Vagina (tissue), 2 donors: ENCODE data around the gene ADSS2. TPM values are rescaled to one million over a fixed set of nuclear protein-coding genes. Genes with fewer than 3 reads are reported as not detected.

Source experiments
- DNase-seq, 2 donors: peaks; one replicate each; pipeline ENCODE4 v3.0.0-alpha.2; 2017; ENCODE audit errors: extremely low spot score in 2 of 2
- H3K27ac ChIP-seq: fragments of 200-600 bp; sonication (generic); one replicate; pipeline ENCODE4 v1.5.1; 2019
- H3K27me3 ChIP-seq: fragments of 200-600 bp; sonication (generic); one replicate; pipeline ENCODE4 v1.5.1; 2019
- H3K36me3 ChIP-seq, 2 donors: fragments of 200-600 bp; sonication (generic); one replicate each; pipeline ENCODE4 v1.5.1; 2017 to 2019
- H3K4me1 ChIP-seq: fragments of 200-600 bp; sonication (generic); one replicate; pipeline ENCODE4 v1.5.1; 2019
- H3K4me3 ChIP-seq, 2 donors: fragments of 200-600 bp; sonication (generic); 1 replicate in 1 of 2; 2 replicates in 1 of 2; pipeline ENCODE4 v1.5.1; 2016 to 2019
- H3K9me3 ChIP-seq: fragments of 200-600 bp; sonication (generic); one replicate; pipeline ENCODE4 v1.5.1; 2019
- POLR2A ChIP-seq, 2 donors: fragments of 450-650 bp; IDR thresholded peaks; one replicate each; pipeline ENCODE4 v1.6.1; 2017; ENCODE audit warnings: antibody characterized with exemption in 2 of 2, mild to moderate bottlenecking in 2 of 2, moderate library complexity in 2 of 2
- POLR2AphosphoS5 ChIP-seq, 2 donors: sonication (generic); formaldehyde crosslinking; IDR thresholded peaks; one replicate each; pipeline ENCODE4 v1.9.0; 2017; ENCODE audit warnings: antibody characterized with exemption in 2 of 2, mild to moderate bottlenecking in 2 of 2, low read depth in 1 of 2; ENCODE audit not compliant: insufficient read depth in 1 of 2
- intact Hi-C: fragments of 100-400 bp; cut with DNase I; formaldehyde crosslinking; loops from one replicate; pipeline ENCODE4 v1.15.1; 2023
- total RNA-seq: library from RNA; depleted of rRNA; stranded (reverse); fragments of >200 nt; gene quantifications from one replicate; pipeline ENCODE4 v1.2.3, GENCODE V29; 2016
- TF ChIP-seq, protein P1 (sequence below), 3 experiments: fragments of 450-650 bp in 2 of 3; fragments of 200-600 bp in 1 of 3; sonication (generic) in 1 of 3; IDR thresholded peaks; one replicate each; pipeline ENCODE4 v1.5.1; 2017 to 2019; ENCODE audit warnings: antibody characterized with exemption in 3 of 3, mild to moderate bottlenecking in 2 of 3, moderate library complexity in 2 of 3

ADSS2 gene
- total RNA-seq, 1 donor from 2014 or later, result 38.1 TPM

DNA sequence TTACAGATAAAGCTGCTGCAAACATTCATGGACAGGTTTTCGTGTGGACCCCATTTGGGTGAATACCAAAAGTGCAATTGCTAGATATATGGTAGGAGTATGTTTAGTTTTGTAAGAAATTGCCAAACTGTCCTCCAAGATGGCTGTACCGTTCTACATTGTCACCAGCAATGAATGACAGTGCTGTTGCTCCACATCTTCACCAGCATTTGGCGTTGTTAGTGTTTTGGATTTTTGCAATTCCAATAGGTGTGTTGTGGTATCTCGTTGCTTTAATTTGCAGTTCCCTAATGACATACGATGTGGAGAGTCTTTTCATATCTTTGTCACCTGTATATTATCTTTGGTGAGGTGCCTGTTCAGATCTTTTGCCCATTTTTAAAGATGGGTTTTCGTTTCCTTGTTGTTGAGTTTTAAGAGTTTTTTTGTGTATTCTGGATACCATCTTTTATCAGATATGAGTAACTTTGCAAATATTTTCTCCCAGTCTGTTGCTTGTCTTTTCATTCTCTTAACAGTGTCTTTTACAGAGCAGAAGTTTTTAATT, 21.4 kb upstream of the ADSS2 start:
- no peaks in the 10 kb centered on the region for H3K36me3 ChIP-seq
- TF ChIP-seq POLR2AphosphoS5 (IDR thresholded peaks at IDR 0.05; ENCODE audit: insufficient read depth in 1 of 2, low read depth in 1 of 2) (no peak), POLR2A (IDR thresholded peaks at IDR 0.05) (no peak)
- TF ChIP-seq, protein P1, sequence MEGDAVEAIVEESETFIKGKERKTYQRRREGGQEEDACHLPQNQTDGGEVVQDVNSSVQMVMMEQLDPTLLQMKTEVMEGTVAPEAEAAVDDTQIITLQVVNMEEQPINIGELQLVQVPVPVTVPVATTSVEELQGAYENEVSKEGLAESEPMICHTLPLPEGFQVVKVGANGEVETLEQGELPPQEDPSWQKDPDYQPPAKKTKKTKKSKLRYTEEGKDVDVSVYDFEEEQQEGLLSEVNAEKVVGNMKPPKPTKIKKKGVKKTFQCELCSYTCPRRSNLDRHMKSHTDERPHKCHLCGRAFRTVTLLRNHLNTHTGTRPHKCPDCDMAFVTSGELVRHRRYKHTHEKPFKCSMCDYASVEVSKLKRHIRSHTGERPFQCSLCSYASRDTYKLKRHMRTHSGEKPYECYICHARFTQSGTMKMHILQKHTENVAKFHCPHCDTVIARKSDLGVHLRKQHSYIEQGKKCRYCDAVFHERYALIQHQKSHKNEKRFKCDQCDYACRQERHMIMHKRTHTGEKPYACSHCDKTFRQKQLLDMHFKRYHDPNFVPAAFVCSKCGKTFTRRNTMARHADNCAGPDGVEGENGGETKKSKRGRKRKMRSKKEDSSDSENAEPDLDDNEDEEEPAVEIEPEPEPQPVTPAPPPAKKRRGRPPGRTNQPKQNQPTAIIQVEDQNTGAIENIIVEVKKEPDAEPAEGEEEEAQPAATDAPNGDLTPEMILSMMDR (IDR thresholded peaks at IDR 0.05), result no peak
- H3K9me3 ChIP-seq, result no peaks in the 10 kb centered on the region
- intact Hi-C loops, result no loop called here
- no peaks in the 10 kb centered on the region for H3K27me3 ChIP-seq
- no peaks in the 10 kb centered on the region for H3K4me1 ChIP-seq
- DNase-seq, result no peak
- no peak overlapping the region for H3K4me3 ChIP-seq
- H3K27ac ChIP-seq, result no peak overlapping the region

DNA sequence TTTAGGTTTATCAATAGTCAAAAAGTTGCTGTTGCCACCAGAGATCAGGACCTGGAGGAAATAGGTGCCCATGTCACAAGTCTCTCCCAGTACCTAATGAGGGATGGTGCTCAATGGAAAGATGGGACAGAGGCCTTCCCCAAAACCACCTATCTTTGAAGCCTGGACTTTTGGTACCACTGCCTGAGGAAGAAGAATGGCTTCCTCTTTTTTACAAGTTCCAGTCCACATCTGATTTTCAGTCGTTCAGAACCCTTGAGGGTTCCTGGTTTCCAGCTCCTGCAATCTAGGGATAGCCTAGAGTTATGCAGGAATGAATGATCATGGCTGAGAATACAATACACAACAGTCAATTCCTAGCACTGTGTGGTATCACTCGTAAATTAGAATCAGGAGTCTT, 15.0 kb upstream of the ADSS2 start:
- H3K27me3 ChIP-seq, result no peaks in the 10 kb centered on the region
- DNase-seq, result no peak
- no peaks in the 10 kb centered on the region for H3K9me3 ChIP-seq
- H3K36me3 ChIP-seq, result no peaks in the 10 kb centered on the region
- no peak overlapping the region for H3K4me3 ChIP-seq
- no peaks in the 10 kb centered on the region for H3K4me1 ChIP-seq
- intact Hi-C loops, result no loop called here
- H3K27ac ChIP-seq, result no peak overlapping the region
- no peak for TF ChIP-seq POLR2A (IDR thresholded peaks at IDR 0.05)
- TF ChIP-seq, protein P1 (IDR thresholded peaks at IDR 0.05), result no peak
- TF ChIP-seq POLR2AphosphoS5 (IDR thresholded peaks at IDR 0.05; ENCODE audit: insufficient read depth in 1 of 2, low read depth in 1 of 2), result no peak

DNA sequence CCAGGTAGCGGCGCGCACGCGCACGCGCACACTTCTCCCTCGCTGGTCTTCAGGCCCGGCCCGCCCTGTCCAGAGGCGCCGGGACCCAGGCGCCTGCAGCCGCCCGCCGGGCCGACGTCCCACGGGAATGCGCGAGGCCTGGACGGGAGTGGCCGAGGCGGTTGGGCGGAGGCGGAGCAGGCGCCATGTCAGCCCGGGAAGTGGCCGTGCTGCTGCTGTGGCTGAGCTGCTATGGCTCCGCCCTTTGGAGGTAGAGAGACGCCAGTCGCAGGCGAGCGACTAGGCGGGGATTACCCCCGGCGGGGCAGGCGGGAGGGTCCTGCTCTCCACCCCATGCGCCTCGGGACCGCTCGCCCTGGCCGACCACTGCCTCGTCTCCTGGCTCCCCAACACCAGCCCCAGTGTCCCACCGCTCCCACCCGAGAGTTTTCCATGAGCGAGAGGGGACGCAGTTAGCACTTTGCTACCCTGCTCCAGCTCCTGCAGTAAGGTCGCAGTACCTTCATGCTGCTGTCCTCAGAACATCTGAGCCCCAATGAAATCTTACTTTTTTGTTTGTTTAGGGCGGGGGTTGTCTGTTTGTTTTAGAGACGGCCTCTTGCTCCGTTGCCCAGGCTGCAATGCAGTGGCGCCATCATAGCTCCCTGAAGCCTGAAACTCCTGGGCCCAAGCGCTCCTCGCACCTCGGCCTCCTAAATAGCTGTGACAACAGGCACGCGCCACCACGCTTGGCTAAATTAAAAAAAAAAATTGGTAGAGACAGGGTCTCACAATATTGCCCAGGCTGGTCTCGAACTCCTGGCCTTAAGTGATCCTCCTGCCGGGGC, 9.7 kb upstream of the ADSS2 start, which contains the start of gene CATSPERE:
TSS of gene CATSPERE (plus strand) at position 29 of the 827 bp plus-strand sequence. CDS start at position 186, 157 bp downstream.
- H3K9me3 ChIP-seq, result no peaks in the 10 kb centered on the region
- H3K36me3 ChIP-seq, result no peaks in the 10 kb centered on the region
- DNase-seq, result no peak
- TF ChIP-seq, protein P1 (IDR thresholded peaks at IDR 0.05), result no peak
- TF ChIP-seq POLR2AphosphoS5 (IDR thresholded peaks at IDR 0.05; ENCODE audit: insufficient read depth in 1 of 2, low read depth in 1 of 2) (peak in 1 of 2 donors; percentile 55), POLR2A (IDR thresholded peaks at IDR 0.05) (peak in 1 of 2 donors; percentile 28)
- H3K4me1 ChIP-seq, result peaks cover 8% of the 10 kb centered on the region
- H3K4me3 ChIP-seq, result peak within 1 kb of the TSS; percentile 53 to 64
- intact Hi-C loops, result no loop called here
- H3K27ac ChIP-seq, result peak within 1 kb of the TSS; percentile 87
- no peaks in the 10 kb centered on the region for H3K27me3 ChIP-seq

DNA sequence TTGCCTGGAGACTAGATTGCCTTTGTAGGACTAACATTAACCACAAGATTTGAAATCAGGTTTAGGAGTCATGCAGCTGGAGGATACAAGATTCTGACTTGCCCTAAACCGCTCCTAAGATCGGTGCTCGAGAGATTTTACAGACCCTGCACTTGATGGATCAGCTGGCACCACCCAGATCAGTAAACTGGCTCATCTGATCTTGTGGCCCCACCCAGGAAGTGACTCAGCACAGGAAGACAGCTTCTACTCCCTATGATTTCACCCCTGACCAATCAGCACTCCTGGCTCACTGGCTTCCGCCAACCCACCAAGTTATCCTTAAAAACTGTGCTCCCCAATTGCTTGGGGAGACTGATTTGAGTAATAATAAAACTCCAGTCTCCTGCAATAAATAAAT, 8.5 kb upstream of the ADSS2 start:
- TF ChIP-seq POLR2A (IDR thresholded peaks at IDR 0.05), result no peak
- Histone ChIP-seq H3K4me3 (no peak overlapping the region), H3K9me3 (no peaks in the 10 kb centered on the region), H3K4me1 (peaks cover 8% of the 10 kb centered on the region), H3K36me3 (no peaks in the 10 kb centered on the region), H3K27ac (no peak overlapping the region), H3K27me3 (no peaks in the 10 kb centered on the region)
- intact Hi-C loops, result no loop called here
- DNase-seq, result no peak

DNA sequence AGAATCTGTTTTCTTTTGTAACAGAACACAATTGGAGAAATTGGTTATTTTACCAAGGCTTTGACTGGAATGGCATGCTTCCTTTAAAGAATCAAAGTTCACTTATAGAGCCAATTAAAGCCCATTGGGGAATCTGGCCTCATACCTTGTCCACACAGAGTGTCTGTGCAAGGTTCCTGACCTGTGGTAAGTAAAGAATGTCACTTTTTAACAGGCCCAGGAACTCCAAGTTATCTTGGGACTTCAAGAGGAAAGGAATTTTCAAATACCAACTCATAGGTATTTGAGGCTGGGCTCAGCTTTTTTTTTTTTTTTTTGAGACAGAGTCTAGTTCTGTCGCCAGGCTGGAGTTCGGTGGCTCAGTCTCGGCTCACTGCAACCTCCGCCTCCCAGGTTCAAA, 7.1 kb upstream of the ADSS2 start:
- H3K27me3 ChIP-seq, result no peaks in the 10 kb centered on the region
- no peak overlapping the region for H3K4me3 ChIP-seq
- TF ChIP-seq, protein P1 (IDR thresholded peaks at IDR 0.05), result no peak
- TF ChIP-seq POLR2A (IDR thresholded peaks at IDR 0.05), result no peak
- TF ChIP-seq POLR2AphosphoS5 (IDR thresholded peaks at IDR 0.05; ENCODE audit: insufficient read depth in 1 of 2, low read depth in 1 of 2), result no peak
- intact Hi-C loops, result loop anchor here (5.0 kb wide), 1 partner anchor 199 kb away; no protein-coding TSS in a partner anchor
- no peaks in the 10 kb centered on the region for H3K9me3 ChIP-seq
- DNase-seq, result no peak
- peaks cover 8% of the 10 kb centered on the region for H3K4me1 ChIP-seq
- H3K36me3 ChIP-seq, result no peaks in the 10 kb centered on the region
- H3K27ac ChIP-seq, result no peak overlapping the region
